ENCODE measurements around the gene TRUB2.

The TRUB2 gene

DNA sequence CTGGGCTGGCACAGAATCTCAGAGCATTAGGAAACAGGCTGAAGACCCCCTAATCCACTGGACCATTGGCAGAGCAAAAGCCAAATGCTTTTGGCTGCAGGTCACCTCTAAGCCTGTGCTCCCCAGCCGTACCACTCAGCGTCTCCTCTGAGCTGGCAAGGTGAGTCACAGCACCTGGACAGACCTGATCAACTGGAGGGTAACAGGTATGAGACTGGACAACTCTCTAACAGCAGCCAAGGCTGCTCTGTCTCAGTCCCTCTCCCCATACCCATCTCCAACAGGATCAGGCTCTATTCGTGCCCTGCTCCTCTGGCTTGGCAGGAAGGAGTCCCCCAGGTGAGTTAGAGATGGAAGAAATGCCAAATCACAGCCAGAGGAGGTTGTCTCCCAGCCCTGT is 51.1 kb downstream of the TRUB2 start:
- no peak for DNase-seq (ENCODE audit: low read depth in 2 of 3, low spot score in 2 of 3)

DNA sequence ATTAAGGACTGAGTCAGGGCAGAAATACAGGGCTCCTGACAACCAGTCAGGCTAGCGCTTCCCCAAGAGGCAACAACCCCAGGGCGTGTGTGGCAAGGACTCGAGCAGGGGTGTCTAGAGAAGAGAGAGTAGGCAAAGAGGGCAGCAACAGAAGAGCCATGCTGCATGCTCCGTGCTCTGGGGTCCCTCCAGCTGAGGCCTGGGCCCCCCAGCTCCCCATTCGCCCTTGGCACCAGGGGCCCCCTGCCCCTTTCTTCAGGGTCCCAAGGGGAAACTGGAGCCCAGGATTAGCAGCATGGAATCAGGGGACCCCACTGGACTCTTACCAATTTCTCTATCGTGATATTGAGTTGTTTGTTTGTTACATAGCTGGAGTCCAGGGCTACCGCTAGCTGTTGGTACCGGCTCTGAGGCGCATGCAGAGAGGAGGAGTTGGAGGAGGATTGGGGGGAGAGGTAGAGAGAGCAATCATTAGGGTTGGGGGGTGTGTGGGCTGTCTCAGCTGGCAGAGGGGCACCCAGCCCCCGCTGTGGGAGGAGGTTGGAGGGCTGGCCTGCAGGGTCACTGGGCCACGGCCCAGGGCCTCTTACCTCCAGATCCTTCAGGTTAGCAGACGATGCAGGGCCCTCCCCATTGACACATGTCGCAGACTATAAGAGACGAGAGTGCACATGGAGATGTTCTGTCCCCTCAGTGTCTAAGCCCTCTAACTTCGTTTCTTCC is 55.2 kb downstream of the TRUB2 start:
- DNase-seq (ENCODE audit: low read depth in 2 of 3, low spot score in 2 of 3): no peak

DNA sequence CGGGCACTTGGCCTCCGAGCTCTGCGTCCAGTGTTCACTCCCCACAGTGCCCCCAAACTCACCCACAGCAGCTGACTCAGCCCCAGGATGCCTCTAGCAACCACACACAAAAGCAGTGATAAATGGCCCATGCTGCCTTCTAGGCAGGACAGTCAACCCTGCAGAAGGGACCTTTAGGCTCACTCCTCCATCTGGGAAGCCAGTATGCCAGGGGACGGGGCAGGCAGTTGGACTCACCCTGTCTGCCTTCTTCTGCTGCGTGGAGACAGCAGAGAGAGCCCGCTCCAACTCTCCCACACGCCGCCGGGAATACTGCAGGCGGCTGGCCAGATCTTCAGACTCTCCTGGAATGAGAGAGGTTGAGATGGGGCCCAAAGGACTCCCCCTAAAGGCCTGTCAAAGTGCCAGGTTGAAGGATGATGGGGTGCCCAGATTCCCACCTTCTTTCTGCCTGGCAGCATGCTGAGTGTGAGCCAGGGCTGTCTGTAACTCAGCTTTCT is 56.8 kb downstream of the TRUB2 start:
- no peak for DNase-seq (ENCODE audit: low read depth in 2 of 3, low spot score in 2 of 3)

GRCh38 chr9:128262687-128263086 is 59.6 kb downstream of the TRUB2 start:
- DNase-seq (ENCODE audit: low read depth in 2 of 3, low spot score in 2 of 3): no peak

GRCh38 chr9:128260340-128260739 is 61.9 kb downstream of the TRUB2 start:
- DNase-seq (ENCODE audit: low read depth in 2 of 3, low spot score in 2 of 3): no peak

DNA sequence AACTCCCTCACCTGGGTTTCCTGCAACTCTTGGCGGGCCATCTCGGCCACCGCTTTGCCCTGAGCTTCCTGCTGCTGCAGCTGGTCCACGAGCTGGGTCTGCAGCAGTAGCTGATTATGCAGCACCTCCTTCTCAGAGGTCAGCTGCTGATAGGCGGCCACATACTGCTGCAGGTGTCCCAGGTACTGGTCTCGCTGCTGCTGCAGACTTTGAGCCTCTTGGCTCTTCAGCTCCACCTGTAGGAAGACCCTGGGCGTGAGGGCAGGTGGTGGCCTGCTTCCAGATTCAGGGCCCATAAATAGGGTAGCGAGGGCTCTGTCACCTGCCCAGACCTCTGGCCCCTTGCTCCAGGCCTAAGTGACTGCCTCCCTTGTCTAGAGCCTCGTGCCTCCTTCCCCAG is 63.1 kb downstream of the TRUB2 start:
- DNase-seq (ENCODE audit: low read depth in 2 of 3, low spot score in 2 of 3): no peak

GRCh38 chr9:128258326-128258725 is 63.9 kb downstream of the TRUB2 start:
- DNase-seq (ENCODE audit: low read depth in 2 of 3, low spot score in 2 of 3): no peak

- no peak for DNase-seq (ENCODE audit: low read depth in 2 of 3, low spot score in 2 of 3)
Observed at GRCh38 chr9:128257907-128258306, 64.3 kb downstream of the TRUB2 start.

DNA sequence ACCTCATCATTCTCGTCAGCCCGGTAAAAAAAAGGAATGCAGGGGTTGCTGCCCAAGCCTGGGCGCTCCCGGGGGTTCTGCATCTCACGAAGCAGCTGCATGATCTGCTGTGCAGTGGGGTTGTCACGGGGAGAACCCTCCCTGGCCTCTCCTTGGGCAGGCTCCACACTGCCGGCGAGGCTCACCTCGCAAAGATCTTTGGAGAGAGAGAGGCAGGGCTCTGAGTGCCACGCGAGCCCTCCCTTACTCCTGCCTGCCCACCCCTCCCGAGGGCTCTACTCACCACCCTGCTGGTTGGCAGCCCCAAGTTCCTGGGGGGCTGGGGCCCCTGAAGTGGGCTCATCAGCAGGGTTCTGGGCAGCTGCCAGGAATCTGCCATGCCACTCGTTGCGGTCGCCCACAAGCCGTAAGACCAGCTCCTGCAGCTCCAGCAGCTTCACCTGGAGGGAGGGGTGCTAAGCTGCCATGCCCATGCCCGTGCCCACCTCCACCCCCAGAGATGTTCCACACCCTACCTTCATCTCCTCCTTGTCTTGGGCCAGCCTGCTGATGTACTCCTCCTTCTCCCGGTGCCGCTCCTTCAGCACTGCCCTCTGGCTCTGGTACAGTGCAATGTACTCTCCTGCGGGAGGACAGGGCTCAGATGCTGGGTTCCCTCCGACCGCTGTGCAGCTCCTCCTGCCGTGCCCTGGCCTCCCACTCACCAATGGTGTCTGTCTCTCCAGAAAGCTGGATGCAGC is 65.0 kb downstream of the TRUB2 start:
- no peak for DNase-seq (ENCODE audit: low read depth in 2 of 3, low spot score in 2 of 3)

Measured in activated CD8-positive, alpha-beta memory T cell treated with anti-CD3 and anti-CD28 coated beads for 48 hours (primary cell).